ENCODE data around the gene CCDC57. TPM values are rescaled to one million over a fixed set of nuclear protein-coding genes. Genes with fewer than 3 reads are reported as not detected.
A peak's percentile ranks its signal among the peaks of the same experiment; 100 is the strongest.

CCDC57 gene
- total and polyA plus RNA-seq, 2 of the 4 experiments (the other 2 are of a cell fraction), result 7.3 to 31.3 TPM

DNA sequence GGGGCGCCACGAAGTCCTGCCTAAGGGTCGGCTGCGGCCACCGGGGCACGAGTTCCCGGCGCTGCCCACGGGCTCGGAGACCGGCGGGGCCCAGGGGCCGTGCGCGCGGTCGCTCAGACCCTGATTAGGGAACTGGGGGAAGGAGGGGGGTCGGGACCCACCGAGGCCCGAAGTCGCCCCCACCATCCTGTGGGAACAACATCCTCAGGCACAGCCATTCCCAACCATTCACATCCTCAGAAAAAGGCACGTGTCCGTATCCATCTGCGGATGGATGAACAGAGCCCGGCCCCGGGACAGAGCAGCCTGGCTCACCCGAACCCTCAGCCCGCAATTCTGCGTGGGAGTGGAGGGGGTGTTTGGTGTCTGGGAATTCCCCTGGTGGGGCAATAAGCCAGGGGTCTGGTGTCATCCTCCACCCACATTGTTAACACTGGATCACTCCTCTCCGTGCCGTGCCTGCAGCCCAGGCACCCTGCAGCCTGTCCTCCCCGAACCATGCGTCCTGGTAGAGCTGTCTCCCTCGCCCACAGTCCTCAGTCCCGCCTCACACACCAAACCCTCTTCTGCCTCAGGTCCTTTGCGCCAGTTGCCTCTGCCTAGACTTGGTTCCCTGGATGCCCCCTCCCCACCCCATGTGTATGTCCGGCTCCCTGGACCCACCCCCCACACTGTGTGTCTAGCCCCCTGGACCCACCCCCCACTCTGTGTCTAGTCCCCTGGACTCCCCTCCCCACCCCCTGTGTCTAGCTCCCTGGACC lies 789 bp upstream of the CCDC57 start:
- intact Hi-C loops (cut with micrococcal nuclease) (no loop called here), dilution Hi-C loops (cut with HindIII; ENCODE audit: low sequenced_read_pairs, unreplicated experiment) (no loop called here), in situ Hi-C loops (cut with MboI; ENCODE audit: low sequenced_read_pairs) (no loop called here)
- Histone ChIP-seq H2BK20ac (ENCODE audit: low read depth, low read length) (no peak overlapping the region), H3K4me1 (ENCODE audit: control insufficient read depth, insufficient read depth, low read length) (peaks cover 39% of the 10 kb centered on the region), H3K9me3 (ENCODE audit: control insufficient read depth, insufficient read depth, low read length) (no peaks in the 10 kb centered on the region), H3K9me1 (ENCODE audit: insufficient read depth, low read length) (peaks cover 32% of the 10 kb centered on the region), H2BK120ac (ENCODE audit: low read depth, low read length) (peak overlapping the region; percentile 79), H3K4me2 (ENCODE audit: low read depth, low read length) (peak overlapping the region; percentile 73), H3K36me3 (ENCODE audit: control insufficient read depth, insufficient read depth, low read length) (no peaks in the 10 kb centered on the region), H3K14ac (replicated peaks; ENCODE audit: low read depth, low read length) (peak overlapping the region; percentile 56; the same call in 1 of the 2 replicates), H3K27ac (ENCODE audit: insufficient read depth, low read length) (peak overlapping the region; percentile 79), H3K18ac (ENCODE audit: low read depth, low read length) (no peak overlapping the region), H3K27me3 (ENCODE audit: control insufficient read depth, insufficient read depth, low read length) (no peaks in the 10 kb centered on the region), H2BK5ac (ENCODE audit: low read depth, low read length, poor library complexity, severe bottlenecking) (peak overlapping the region; percentile 59), H3K4ac (ENCODE audit: low read depth, low read length) (peak overlapping the region; percentile 90), H3K23ac (ENCODE audit: low read depth, low read length) (peak overlapping the region; percentile 73; the same call in 1 of the 2 replicates), H3K56ac (ENCODE audit: extremely low read depth, insufficient read depth, low read length) (no peak overlapping the region), H3K79me1 (ENCODE audit: low read depth in 1 of 2, low read length in 2 of 2) (peaks cover 22 to 61% of the 10 kb centered on the region in 2 experiments; a peak in 3 of 4 replicates), H3K9ac (ENCODE audit: low read depth, low read length) (peak overlapping the region; percentile 71), H3K4me3 (ENCODE audit: insufficient read depth, low read depth, low read length) (peak overlapping the region; percentile 92), H2BK15ac (ENCODE audit: low read depth, low read length) (no peak overlapping the region; the same call in 2 of the 3 replicates), H4K20me1 (ENCODE audit: insufficient read depth, low read length) (no peaks in the 10 kb centered on the region), H2AFZ (replicated peaks; ENCODE audit: low read length, poor library complexity) (peak overlapping the region; percentile 97), H2AK9ac (replicated peaks; ENCODE audit: low read depth, low read length, poor library complexity) (peak overlapping the region; percentile 95), H4K91ac (ENCODE audit: insufficient read depth, low read depth, low read length) (peak overlapping the region; percentile 69; the same call in 1 of the 2 replicates), H4K8ac (ENCODE audit: low read depth in 2 of 2, low read length in 2 of 2) (peak overlapping the region; percentile 2 to 85; a peak in 2 of 4 replicates), H4K5ac (ENCODE audit: low read depth, low read length) (peak overlapping the region; percentile 23; the same call in 1 of the 2 replicates), H2AK5ac (ENCODE audit: low read depth, low read length) (peak overlapping the region; percentile 69)
- ChIA-PET POLR2A (ENCODE audit: unreplicated experiment) (no interaction called here), CTCF (no interaction called here)
- WGBS, 2 experiments (ENCODE audit: extremely low coverage in 2 of 2, insufficient read length in 1 of 2), result 18% methylated on average over 4 of the region's 37 CpGs; no CpG with 5 or more reads in 1 of the 2 experiments
- DNase-seq, result peak; percentile 89
- peak; percentile 62 for ATAC-seq (ENCODE audit: low read depth)
- no TSS peak for BruUV-seq (replicated peaks)
- TF ChIP-seq RCOR1 (IDR thresholded peaks at IDR 0.05; ENCODE audit: insufficient replicate concordance, low read length) (no peak), NFE2L2 (IDR thresholded peaks at IDR 0.05; ENCODE audit: low read depth, low read length) (no peak), BHLHE40 (IDR thresholded peaks at IDR 0.05; ENCODE audit: low read depth, low read length) (peak; percentile 68), RAD21 (IDR thresholded peaks at IDR 0.05; ENCODE audit: low read length) (no peak), FOS (IDR thresholded peaks at IDR 0.05; ENCODE audit: low read depth, low read length) (0 out of 2 replicates have a peak, but pooled peaks have one; percentile 11), MXI1 (IDR thresholded peaks at IDR 0.05; ENCODE audit: borderline replicate concordance, low read depth, low read length) (peak; percentile 46; the same call in 1 of the 2 replicates), CHD1 (IDR thresholded peaks at IDR 0.05; ENCODE audit: low read depth, low read length) (no peak), SMC3 (IDR thresholded peaks at IDR 0.05; ENCODE audit: low read depth, low read length) (no peak), MAZ (IDR thresholded peaks at IDR 0.05; ENCODE audit: borderline replicate concordance, low read depth, low read length) (peak; percentile 57), POLR2A (IDR thresholded peaks at IDR 0.05; ENCODE audit: low read depth, low read length) (no peak; the same call in 1 of the 2 replicates), CEBPB (IDR thresholded peaks at IDR 0.05; ENCODE audit: low read depth, low read length) (peak; percentile 93), MAFK (IDR thresholded peaks at IDR 0.05; ENCODE audit: low read depth, low read length) (no peak)
- TF ChIP-seq, protein P1, sequence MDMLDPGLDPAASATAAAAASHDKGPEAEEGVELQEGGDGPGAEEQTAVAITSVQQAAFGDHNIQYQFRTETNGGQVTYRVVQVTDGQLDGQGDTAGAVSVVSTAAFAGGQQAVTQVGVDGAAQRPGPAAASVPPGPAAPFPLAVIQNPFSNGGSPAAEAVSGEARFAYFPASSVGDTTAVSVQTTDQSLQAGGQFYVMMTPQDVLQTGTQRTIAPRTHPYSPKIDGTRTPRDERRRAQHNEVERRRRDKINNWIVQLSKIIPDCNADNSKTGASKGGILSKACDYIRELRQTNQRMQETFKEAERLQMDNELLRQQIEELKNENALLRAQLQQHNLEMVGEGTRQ (IDR thresholded peaks at IDR 0.05; ENCODE audit: low read depth, low read length), result peak; percentile 95
- TF ChIP-seq, protein P2, sequence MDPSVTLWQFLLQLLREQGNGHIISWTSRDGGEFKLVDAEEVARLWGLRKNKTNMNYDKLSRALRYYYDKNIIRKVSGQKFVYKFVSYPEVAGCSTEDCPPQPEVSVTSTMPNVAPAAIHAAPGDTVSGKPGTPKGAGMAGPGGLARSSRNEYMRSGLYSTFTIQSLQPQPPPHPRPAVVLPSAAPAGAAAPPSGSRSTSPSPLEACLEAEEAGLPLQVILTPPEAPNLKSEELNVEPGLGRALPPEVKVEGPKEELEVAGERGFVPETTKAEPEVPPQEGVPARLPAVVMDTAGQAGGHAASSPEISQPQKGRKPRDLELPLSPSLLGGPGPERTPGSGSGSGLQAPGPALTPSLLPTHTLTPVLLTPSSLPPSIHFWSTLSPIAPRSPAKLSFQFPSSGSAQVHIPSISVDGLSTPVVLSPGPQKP (IDR thresholded peaks at IDR 0.05; ENCODE audit: borderline replicate concordance, low read depth, low read length), result no peak

Measured in IMR-90 (cell line).